HUES6 (cell line): ENCODE measurements around the gene ODF2L.

ENCODE experiments used
- H3K27ac ChIP-seq: 2 replicates; pipeline ENCODE4 v1.7.0; 2013; ENCODE audit warnings: low read depth, mild to moderate bottlenecking, low read length, inconsistent platforms
- H3K27me3 ChIP-seq: 2 replicates; pipeline ENCODE4 v1.6.1; 2013; ENCODE audit warnings: low read length; ENCODE audit not compliant: control insufficient read depth, insufficient read depth
- H3K36me3 ChIP-seq: 2 replicates; pipeline ENCODE4 v1.6.1; 2013; ENCODE audit warnings: low read length; ENCODE audit not compliant: control insufficient read depth, insufficient read depth
- H3K4me1 ChIP-seq: 2 replicates; pipeline ENCODE4 v1.6.1; 2013; ENCODE audit warnings: low read length; ENCODE audit not compliant: control insufficient read depth, insufficient read depth
- H3K4me3 ChIP-seq: 2 replicates; pipeline ENCODE4 v1.5.1; 2013; ENCODE audit warnings: low read depth, low read length
- H3K9ac ChIP-seq: one replicate; pipeline ENCODE4 v1.6.1; 2013; ENCODE audit warnings: mild to moderate bottlenecking, low read length
- H3K9me3 ChIP-seq: 2 replicates; pipeline ENCODE4 v1.6.1; 2013; ENCODE audit warnings: low read depth, low read length; ENCODE audit not compliant: control insufficient read depth, insufficient read depth

Gene ODF2L

GRCh38 chr1:86387916-86388627 lies 8.1 kb downstream of the ODF2L start:
- no peak overlapping the region for H3K27ac ChIP-seq
- H3K36me3 ChIP-seq: no peaks in the 10 kb centered on the region
- H3K9ac ChIP-seq: no peak overlapping the region
- peaks cover 2% of the 10 kb centered on the region; the same call in 1 of the 2 replicates for H3K9me3 ChIP-seq
- no peaks in the 10 kb centered on the region for H3K27me3 ChIP-seq
- H3K4me3 ChIP-seq: no peak overlapping the region
- H3K4me1 ChIP-seq: no peaks in the 10 kb centered on the region

- Histone ChIP-seq H3K9ac (no peak overlapping the region), H3K27ac (no peak overlapping the region), H3K4me3 (no peak overlapping the region)
Observed at GRCh38 chr1:86382878-86383277, 13.2 kb downstream of the ODF2L start.

GRCh38 chr1:86381223-86381622 lies 14.9 kb downstream of the ODF2L start:
- H3K27ac ChIP-seq: no peak overlapping the region
- H3K36me3 ChIP-seq: peaks cover 21% of the 10 kb centered on the region

More at GRCh38 chr1:86382878-86383277, 13.2 kb downstream of the ODF2L start:
- peaks cover 7% of the 10 kb centered on the region; the same call in 1 of the 2 replicates for H3K36me3 ChIP-seq
- no peaks in the 10 kb centered on the region for H3K4me1 ChIP-seq
- peaks cover 7% of the 10 kb centered on the region for H3K9me3 ChIP-seq
- no peaks in the 10 kb centered on the region for H3K27me3 ChIP-seq

DNA sequence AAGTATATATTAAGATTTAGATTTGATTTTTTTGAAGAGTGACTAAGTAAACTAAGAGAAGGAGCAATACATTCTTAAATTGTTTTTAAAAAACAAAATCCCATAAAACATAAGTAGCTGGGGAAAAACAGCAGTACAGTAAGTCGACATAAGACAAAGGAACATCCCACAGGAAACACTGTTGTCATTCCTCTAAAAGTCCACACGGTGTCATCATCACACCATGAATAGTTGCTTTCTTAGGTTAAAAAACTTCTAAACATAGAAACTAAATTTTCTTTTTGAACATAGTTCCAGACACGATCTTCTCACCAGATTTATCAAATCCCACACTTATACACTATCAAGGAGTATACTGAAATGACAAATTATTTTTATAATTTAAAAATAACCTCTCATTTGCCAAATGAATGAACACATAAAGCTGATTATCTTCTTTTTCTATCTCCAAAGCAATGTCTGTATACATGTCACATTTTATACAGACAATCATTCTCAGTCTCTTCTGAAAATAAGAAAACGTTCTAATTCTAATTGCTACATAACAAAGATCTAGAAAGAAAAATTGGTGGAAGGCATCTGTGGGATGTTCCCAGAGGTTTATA lies 15.8 kb downstream of the ODF2L start:
- Histone ChIP-seq H3K9me3 (peaks cover 22% of the 10 kb centered on the region), H3K27ac (no peak overlapping the region), H3K4me3 (no peak overlapping the region), H3K9ac (no peak overlapping the region), H3K4me1 (no peaks in the 10 kb centered on the region), H3K36me3 (peaks cover 28% of the 10 kb centered on the region), H3K27me3 (no peaks in the 10 kb centered on the region)

More at GRCh38 chr1:86381223-86381622, 14.9 kb downstream of the ODF2L start:
- Histone ChIP-seq H3K9me3 (peaks cover 22% of the 10 kb centered on the region), H3K4me1 (no peaks in the 10 kb centered on the region), H3K27me3 (no peaks in the 10 kb centered on the region), H3K4me3 (no peak overlapping the region), H3K9ac (no peak overlapping the region)

GRCh38 chr1:86378813-86379212 lies 17.3 kb downstream of the ODF2L start:
- Histone ChIP-seq H3K9me3 (peaks cover 22% of the 10 kb centered on the region), H3K27me3 (no peaks in the 10 kb centered on the region), H3K36me3 (peaks cover 37% of the 10 kb centered on the region), H3K27ac (no peak overlapping the region), H3K4me3 (no peak overlapping the region), H3K4me1 (no peaks in the 10 kb centered on the region), H3K9ac (no peak overlapping the region)

GRCh38 chr1:86377341-86377740 lies 18.8 kb downstream of the ODF2L start:
- Histone ChIP-seq H3K36me3 (peaks cover 39% of the 10 kb centered on the region), H3K4me3 (no peak overlapping the region), H3K4me1 (no peaks in the 10 kb centered on the region), H3K9ac (no peak overlapping the region), H3K27ac (no peak overlapping the region), H3K27me3 (no peaks in the 10 kb centered on the region), H3K9me3 (peaks cover 22% of the 10 kb centered on the region)

DNA sequence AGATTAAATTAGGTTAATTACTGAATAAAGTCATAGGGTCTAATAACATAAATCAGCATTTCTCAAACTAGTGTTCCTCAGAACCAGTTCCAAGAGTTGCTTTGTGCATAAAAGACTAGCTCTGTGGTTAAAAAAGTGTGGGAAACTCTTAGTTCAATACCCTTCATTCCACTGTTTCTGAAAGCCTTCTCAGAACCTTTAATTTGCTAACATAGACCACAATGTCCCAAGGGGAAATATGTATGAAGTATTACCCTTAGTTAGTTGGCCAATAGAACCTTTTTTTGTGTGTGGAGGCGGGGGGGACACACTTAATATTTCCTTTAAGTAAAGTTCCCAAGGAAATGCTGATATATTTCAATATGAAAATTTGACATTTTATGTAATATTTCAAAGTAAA lies 20.4 kb downstream of the ODF2L start:
- Histone ChIP-seq H3K9ac (no peak overlapping the region), H3K36me3 (peaks cover 39% of the 10 kb centered on the region), H3K27ac (no peak overlapping the region), H3K9me3 (peaks cover 22% of the 10 kb centered on the region), H3K4me1 (no peaks in the 10 kb centered on the region), H3K4me3 (no peak overlapping the region), H3K27me3 (no peaks in the 10 kb centered on the region)

- Histone ChIP-seq H3K36me3 (peaks cover 13% of the 10 kb centered on the region), H3K27me3 (no peaks in the 10 kb centered on the region), H3K9ac (no peak overlapping the region), H3K4me3 (no peak overlapping the region), H3K9me3 (no peaks in the 10 kb centered on the region), H3K4me1 (no peaks in the 10 kb centered on the region), H3K27ac (no peak overlapping the region)
Observed at GRCh38 chr1:86370601-86371022, 25.5 kb downstream of the ODF2L start.

GRCh38 chr1:86365896-86366295 lies 30.2 kb downstream of the ODF2L start:
- H3K9me3 ChIP-seq: no peaks in the 10 kb centered on the region
- H3K4me3 ChIP-seq: no peak overlapping the region
- no peaks in the 10 kb centered on the region for H3K27me3 ChIP-seq
- H3K4me1 ChIP-seq: no peaks in the 10 kb centered on the region
- H3K9ac ChIP-seq: no peak overlapping the region
- H3K36me3 ChIP-seq: no peaks in the 10 kb centered on the region
- H3K27ac ChIP-seq: no peak overlapping the region

DNA sequence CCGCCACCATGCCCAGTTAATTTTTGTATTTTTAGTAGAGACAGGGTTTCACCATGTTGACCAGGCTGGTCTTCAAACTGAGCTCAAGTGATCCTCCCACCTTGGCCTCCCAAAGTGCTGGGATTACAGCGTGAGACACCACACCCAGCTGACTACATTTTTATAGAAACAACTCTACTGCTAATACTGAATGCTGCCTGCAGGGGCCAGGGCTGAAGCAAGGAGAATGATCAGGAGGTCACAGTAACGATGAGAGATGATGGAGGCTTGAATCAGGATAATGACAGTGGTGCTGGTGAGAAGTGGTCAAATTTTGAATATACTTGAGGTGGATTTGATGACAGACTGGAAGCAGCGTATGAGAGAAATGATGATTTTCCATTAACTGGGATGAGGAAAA lies 33.3 kb downstream of the ODF2L start:
- Histone ChIP-seq H3K9ac (no peak overlapping the region), H3K4me3 (no peak overlapping the region), H3K27ac (no peak overlapping the region), H3K36me3 (peaks cover 6% of the 10 kb centered on the region), H3K4me1 (no peaks in the 10 kb centered on the region), H3K9me3 (no peaks in the 10 kb centered on the region), H3K27me3 (no peaks in the 10 kb centered on the region)

DNA sequence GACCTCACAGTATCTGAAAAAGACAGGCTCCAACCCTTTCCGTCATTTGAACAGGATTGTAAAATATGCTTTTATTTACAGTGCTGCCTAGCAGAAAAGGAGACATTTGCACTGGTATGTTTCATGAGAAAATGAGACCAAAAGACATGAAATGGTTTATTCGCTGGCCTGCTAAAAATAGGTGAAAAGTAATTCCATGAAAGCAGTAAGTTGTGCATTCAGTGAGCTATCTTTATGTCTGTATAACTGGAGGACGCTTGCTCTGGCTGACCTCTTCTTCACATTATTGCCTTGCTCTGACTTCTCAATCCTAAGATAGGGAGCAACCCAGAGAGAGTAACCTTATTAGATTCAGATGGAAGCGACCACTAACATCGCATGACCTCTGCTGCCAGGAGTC lies 38.3 kb downstream of the ODF2L start:
- H3K27ac ChIP-seq: no peak overlapping the region
- H3K36me3 ChIP-seq: peaks cover 25% of the 10 kb centered on the region
- no peak overlapping the region for H3K4me3 ChIP-seq
- no peaks in the 10 kb centered on the region for H3K4me1 ChIP-seq
- no peaks in the 10 kb centered on the region for H3K9me3 ChIP-seq
- no peak overlapping the region for H3K9ac ChIP-seq
- no peaks in the 10 kb centered on the region for H3K27me3 ChIP-seq
